C4-2B (cell line): ENCODE data around the gene ERFE.

Experiments used
- CTCF ChIP-seq: fragments of 450-650 bp; conservative IDR thresholded peaks from 2 replicates; pipeline ENCODE4 v1.5.1; 2017; ENCODE audit warnings: mild to moderate bottlenecking
- ZFX ChIP-seq: fragments of 450-650 bp; IDR thresholded peaks from 2 replicates; pipeline ENCODE4 v1.6.1; 2017

- TF ChIP-seq CTCF (no peak), ZFX (no peak)
Measured at GRCh38 chr2:238164906-238165287, 6.1 kb downstream of the ERFE start.
